NCI-H1436 treated with DMSO at 0.1 percent for 48 hours (cell line): Measurements from ENCODE around the gene COA6.

Experiments used
- DNase-seq: peaks from one replicate; lab custom pipeline; 2025; lab: John Stamatoyannopoulos, UW

COA6 gene

GRCh38 chr1:234412830-234413229, 39.6 kb downstream of the COA6 start:
- DNase-seq = no peak

GRCh38 chr1:234413485-234413884, 40.2 kb downstream of the COA6 start:
- DNase-seq = no peak

- DNase-seq = no peak
These were observed 40.7 kb downstream of the COA6 start for GRCh38 chr1:234413990-234414389.

GRCh38 chr1:234427950-234428646, 54.8 kb downstream of the COA6 start:
- DNase-seq = no peak

GRCh38 chr1:234429434-234429806, 56.2 kb downstream of the COA6 start:
- DNase-seq = no peak

GRCh38 chr1:234430691-234431090, 57.4 kb downstream of the COA6 start:
- DNase-seq = no peak

- DNase-seq = no peak
These were observed 58.0 kb downstream of the COA6 start for GRCh38 chr1:234431255-234431654.

GRCh38 chr1:234433563-234434285, 60.5 kb downstream of the COA6 start:
- no peak for DNase-seq
